A673 (cell line): ENCODE data around the gene CMTM8. TPM values are rescaled to one million over a fixed set of nuclear protein-coding genes. Genes with fewer than 3 reads are reported as not detected.

Experiments used
- BruUV-seq: library from RNA; stranded (reverse); fragments of 400-500 nt; replicated peaks from 2 replicates; lab custom pipeline; 2021; lab: Mats Ljungman, UMichigan
- CTCF ChIA-PET: fragments of 300-600 bp; sonication (Branson Sonifier 250); formaldehyde crosslinking; loops from one replicate; lab custom pipeline; 2022; ENCODE audit warnings: antibody characterized with exemption; lab: Charles Lee
- POLR2A ChIA-PET: fragments of 300-600 bp; sonication (Branson Sonifier 250); formaldehyde crosslinking; loops from one replicate; lab custom pipeline; 2022; ENCODE audit warnings: antibody characterized with exemption; ENCODE audit not compliant: low non-redundant PET; lab: Charles Lee
- DNase-seq: peaks from one replicate; pipeline ENCODE4 v3.0.0-alpha.2; 2015; ENCODE audit warnings: low spot score
- H3K27ac ChIP-seq: fragments of 200-600 bp; sonication (generic); 2 replicates; pipeline ENCODE4 v1.5.1; 2016; ENCODE audit warnings: mixed run types, low read depth, mild to moderate bottlenecking, mixed read lengths, antibody characterized with exemption, low read length; ENCODE audit not compliant: poor library complexity, severe bottlenecking
- H3K27me3 ChIP-seq: fragments of 200-600 bp; sonication (generic); replicated peaks from 2 replicates; pipeline ENCODE4 v1.6.1; 2017; ENCODE audit warnings: mixed run types, low read depth, mild to moderate bottlenecking, mixed read lengths, antibody characterized with exemption, low read length; ENCODE audit not compliant: insufficient read depth, poor library complexity
- H3K36me3 ChIP-seq: fragments of 200-600 bp; sonication (generic); 2 replicates; pipeline ENCODE4 v1.6.1; 2016; ENCODE audit warnings: mixed run types, mild to moderate bottlenecking, mixed read lengths, antibody characterized with exemption, low read length; ENCODE audit not compliant: insufficient read depth, poor library complexity, severe bottlenecking
- H3K4me1 ChIP-seq: fragments of 200-600 bp; sonication (generic); 2 replicates; pipeline ENCODE4 v1.6.1; 2017; ENCODE audit warnings: mixed run types, mild to moderate bottlenecking, mixed read lengths, antibody characterized with exemption, low read length; ENCODE audit not compliant: insufficient read depth, poor library complexity, severe bottlenecking
- H3K4me3 ChIP-seq: fragments of 200-600 bp; sonication (generic); 2 replicates; pipeline ENCODE4 v1.5.1; 2016; ENCODE audit warnings: low read depth, mixed run types, mild to moderate bottlenecking, mixed read lengths, low read length; ENCODE audit not compliant: poor library complexity, severe bottlenecking
- H3K9me3 ChIP-seq: fragments of 200-600 bp; sonication (generic); 2 replicates; pipeline ENCODE4 v1.6.1; 2016; ENCODE audit warnings: mixed run types, low read depth, mild to moderate bottlenecking, mixed read lengths, antibody characterized with exemption, low read length; ENCODE audit not compliant: poor library complexity, severe bottlenecking
- EZH2 ChIP-seq: fragments of 200-600 bp; sonication (generic); IDR thresholded peaks from 2 replicates; pipeline ENCODE4 v1.6.1; 2017; ENCODE audit warnings: borderline replicate concordance, low read depth, mild to moderate bottlenecking, mixed read lengths, antibody characterized with exemption, low read length; ENCODE audit not compliant: poor library complexity, severe bottlenecking
- intact Hi-C: fragments of 100-400 bp; cut with micrococcal nuclease; formaldehyde crosslinking; loops from one replicate; pipeline ENCODE4 v1.10.0; 2022; ENCODE audit not compliant: unreplicated experiment
- total RNA-seq: library from RNA; stranded (reverse); gene quantifications from 2 replicates; pipeline ENCODE4 v1.2.3, GENCODE V29; 2021
- TF ChIP-seq, protein P1 (sequence below): fragments of 300-800, 200-600 bp; sonication (generic); conservative IDR thresholded peaks from 2 replicates; pipeline ENCODE4 v1.5.1; 2017; ENCODE audit warnings: low read depth, mild to moderate bottlenecking, antibody characterized with exemption, low read length, moderate library complexity, mixed read lengths

CMTM8 gene
- total RNA-seq, 1 experiment from 2014 or later, result 2.1 TPM

- H3K4me3 ChIP-seq, result no peak overlapping the region
- no peak for DNase-seq
- no peak overlapping the region for H3K27ac ChIP-seq
- no peak for TF ChIP-seq EZH2
- TF ChIP-seq, protein P1, sequence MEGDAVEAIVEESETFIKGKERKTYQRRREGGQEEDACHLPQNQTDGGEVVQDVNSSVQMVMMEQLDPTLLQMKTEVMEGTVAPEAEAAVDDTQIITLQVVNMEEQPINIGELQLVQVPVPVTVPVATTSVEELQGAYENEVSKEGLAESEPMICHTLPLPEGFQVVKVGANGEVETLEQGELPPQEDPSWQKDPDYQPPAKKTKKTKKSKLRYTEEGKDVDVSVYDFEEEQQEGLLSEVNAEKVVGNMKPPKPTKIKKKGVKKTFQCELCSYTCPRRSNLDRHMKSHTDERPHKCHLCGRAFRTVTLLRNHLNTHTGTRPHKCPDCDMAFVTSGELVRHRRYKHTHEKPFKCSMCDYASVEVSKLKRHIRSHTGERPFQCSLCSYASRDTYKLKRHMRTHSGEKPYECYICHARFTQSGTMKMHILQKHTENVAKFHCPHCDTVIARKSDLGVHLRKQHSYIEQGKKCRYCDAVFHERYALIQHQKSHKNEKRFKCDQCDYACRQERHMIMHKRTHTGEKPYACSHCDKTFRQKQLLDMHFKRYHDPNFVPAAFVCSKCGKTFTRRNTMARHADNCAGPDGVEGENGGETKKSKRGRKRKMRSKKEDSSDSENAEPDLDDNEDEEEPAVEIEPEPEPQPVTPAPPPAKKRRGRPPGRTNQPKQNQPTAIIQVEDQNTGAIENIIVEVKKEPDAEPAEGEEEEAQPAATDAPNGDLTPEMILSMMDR, result no peak
- H3K27me3 ChIP-seq, result no peaks in the 10 kb centered on the region
- H3K4me1 ChIP-seq, result no peaks in the 10 kb centered on the region
- POLR2A ChIA-PET, result no interaction called here
- no peaks in the 10 kb centered on the region for H3K9me3 ChIP-seq
- no TSS peak for BruUV-seq
- no peaks in the 10 kb centered on the region for H3K36me3 ChIP-seq
- CTCF ChIA-PET, result no interaction called here
- intact Hi-C loops, result no loop called here
These were observed 45.4 kb upstream of the CMTM8 start for GRCh38 chr3:32193101-32193500.

DNA sequence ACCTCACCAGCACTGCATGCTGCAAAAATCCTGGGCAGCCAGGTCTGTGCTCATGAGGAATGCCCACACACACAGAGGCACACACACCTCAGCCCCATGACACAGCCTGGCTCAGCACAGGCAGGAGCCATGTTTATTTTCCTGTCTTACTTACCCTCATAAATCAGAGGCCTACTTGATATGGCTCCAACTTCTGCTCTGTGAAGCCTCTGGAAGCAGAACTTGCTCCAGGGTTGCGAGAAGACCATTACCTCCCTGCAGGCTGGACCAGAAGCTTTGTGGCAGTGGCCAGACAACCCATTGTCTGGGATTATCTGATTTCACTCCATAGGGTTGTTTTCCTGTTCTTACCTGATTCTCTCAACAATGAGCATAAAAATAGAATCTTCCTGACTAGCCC is 43.8 kb upstream of the CMTM8 start:
- DNase-seq, result no peak
- no peak overlapping the region for H3K4me3 ChIP-seq
- H3K36me3 ChIP-seq, result no peaks in the 10 kb centered on the region
- ChIA-PET POLR2A (no interaction called here), CTCF (no interaction called here)
- no peaks in the 10 kb centered on the region for H3K27me3 ChIP-seq
- no peaks in the 10 kb centered on the region for H3K9me3 ChIP-seq
- no peak overlapping the region for H3K27ac ChIP-seq
- no TSS peak for BruUV-seq
- no peaks in the 10 kb centered on the region for H3K4me1 ChIP-seq
- no peak for TF ChIP-seq EZH2
- TF ChIP-seq, protein P1, result no peak
- intact Hi-C loops, result no loop called here

DNA sequence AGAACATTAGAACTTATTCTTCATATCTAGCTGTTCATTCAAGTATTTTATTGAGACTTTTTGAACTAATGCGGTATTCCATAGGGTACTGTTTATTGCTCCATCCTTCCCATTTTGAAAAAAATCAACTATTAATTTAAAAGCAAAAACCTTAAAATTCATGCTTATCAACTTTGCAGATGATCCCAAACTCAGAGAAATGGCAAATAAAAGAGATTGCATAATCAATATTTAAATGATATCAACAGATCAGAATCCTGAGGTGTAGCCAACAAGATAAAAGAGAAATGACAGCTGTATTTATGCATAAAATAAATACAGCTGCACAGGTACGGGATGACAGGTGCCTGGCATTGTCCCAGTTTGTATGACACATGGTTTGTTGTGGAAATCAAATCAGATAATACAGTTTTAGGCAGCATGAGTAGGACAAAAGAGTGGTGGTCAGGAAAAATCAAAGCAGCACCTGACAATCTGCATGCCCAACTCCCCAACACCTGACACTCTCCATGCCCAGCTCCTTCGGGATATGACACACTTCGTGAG is 42.4 kb upstream of the CMTM8 start:
- intact Hi-C loops, result no loop called here
- no peaks in the 10 kb centered on the region for H3K36me3 ChIP-seq
- no peak overlapping the region for H3K4me3 ChIP-seq
- H3K9me3 ChIP-seq, result no peaks in the 10 kb centered on the region
- POLR2A ChIA-PET, result no interaction called here
- CTCF ChIA-PET, result no interaction called here
- DNase-seq, result no peak
- no TSS peak for BruUV-seq
- no peaks in the 10 kb centered on the region for H3K4me1 ChIP-seq
- TF ChIP-seq EZH2, result no peak
- TF ChIP-seq, protein P1, result no peak
- H3K27me3 ChIP-seq, result no peaks in the 10 kb centered on the region
- no peak overlapping the region for H3K27ac ChIP-seq
